ENCODE results near the gene MAP1B.

MAP1B gene

GRCh38 chr5:72251386-72251785 is 144.1 kb downstream of the MAP1B start:
- Histone ChIP-seq H3K9me2 (replicated peaks; ENCODE audit: insufficient read depth, low read length) (no peaks in the 10 kb centered on the region), H3K27ac (ENCODE audit: low read length) (no peak overlapping the region), H3K4me3 (ENCODE audit: low read length) (no peak overlapping the region), H3K27me3 (replicated peaks; ENCODE audit: insufficient read depth, low read length) (no peaks in the 10 kb centered on the region), H3K4me2 (ENCODE audit: low read depth, low read length) (no peak overlapping the region), H4K20me1 (ENCODE audit: insufficient read depth, low read length) (no peaks in the 10 kb centered on the region), H3K9me3 (replicated peaks; ENCODE audit: insufficient read depth, low read length) (no peaks in the 10 kb centered on the region), H3K79me2 (ENCODE audit: low read length) (peaks cover 4% of the 10 kb centered on the region; the same call in 1 of the 2 replicates), H3K9ac (ENCODE audit: low read length) (no peak overlapping the region), H2AFZ (ENCODE audit: low read length) (no peak overlapping the region), H3K36me3 (replicated peaks; ENCODE audit: insufficient read depth, low read length) (no peaks in the 10 kb centered on the region), H3K4me1 (ENCODE audit: low read length) (0 out of 2 replicates have a peak, but pooled peaks cover 5% of the 10 kb centered on the region), H3F3A (ENCODE audit: insufficient read depth, low read length) (no peaks in the 10 kb centered on the region)
- TF ChIP-seq EZH2phosphoT487 (IDR thresholded peaks at IDR 0.05; ENCODE audit: low read length) (no peak), EZH2 (optimal IDR thresholded peaks at IDR 0.05; ENCODE audit: low read depth, low read length) (no peak)
- TF ChIP-seq, protein P1, sequence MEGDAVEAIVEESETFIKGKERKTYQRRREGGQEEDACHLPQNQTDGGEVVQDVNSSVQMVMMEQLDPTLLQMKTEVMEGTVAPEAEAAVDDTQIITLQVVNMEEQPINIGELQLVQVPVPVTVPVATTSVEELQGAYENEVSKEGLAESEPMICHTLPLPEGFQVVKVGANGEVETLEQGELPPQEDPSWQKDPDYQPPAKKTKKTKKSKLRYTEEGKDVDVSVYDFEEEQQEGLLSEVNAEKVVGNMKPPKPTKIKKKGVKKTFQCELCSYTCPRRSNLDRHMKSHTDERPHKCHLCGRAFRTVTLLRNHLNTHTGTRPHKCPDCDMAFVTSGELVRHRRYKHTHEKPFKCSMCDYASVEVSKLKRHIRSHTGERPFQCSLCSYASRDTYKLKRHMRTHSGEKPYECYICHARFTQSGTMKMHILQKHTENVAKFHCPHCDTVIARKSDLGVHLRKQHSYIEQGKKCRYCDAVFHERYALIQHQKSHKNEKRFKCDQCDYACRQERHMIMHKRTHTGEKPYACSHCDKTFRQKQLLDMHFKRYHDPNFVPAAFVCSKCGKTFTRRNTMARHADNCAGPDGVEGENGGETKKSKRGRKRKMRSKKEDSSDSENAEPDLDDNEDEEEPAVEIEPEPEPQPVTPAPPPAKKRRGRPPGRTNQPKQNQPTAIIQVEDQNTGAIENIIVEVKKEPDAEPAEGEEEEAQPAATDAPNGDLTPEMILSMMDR (IDR thresholded peaks at IDR 0.05; ENCODE audit: low read length), result no peak
- DNase-seq, result no peak

- Histone ChIP-seq H3K79me2 (ENCODE audit: low read length) (peaks cover 4% of the 10 kb centered on the region; the same call in 1 of the 2 replicates), H3K27ac (ENCODE audit: low read length) (no peak overlapping the region), H3F3A (ENCODE audit: insufficient read depth, low read length) (no peaks in the 10 kb centered on the region), H3K4me1 (ENCODE audit: low read length) (no peaks in the 10 kb centered on the region), H3K4me2 (ENCODE audit: low read depth, low read length) (no peak overlapping the region), H3K9me2 (replicated peaks; ENCODE audit: insufficient read depth, low read length) (no peaks in the 10 kb centered on the region), H3K27me3 (replicated peaks; ENCODE audit: insufficient read depth, low read length) (no peaks in the 10 kb centered on the region), H3K4me3 (ENCODE audit: low read length) (no peak overlapping the region), H2AFZ (ENCODE audit: low read length) (no peak overlapping the region), H3K9me3 (replicated peaks; ENCODE audit: insufficient read depth, low read length) (no peaks in the 10 kb centered on the region), H4K20me1 (ENCODE audit: insufficient read depth, low read length) (no peaks in the 10 kb centered on the region), H3K9ac (ENCODE audit: low read length) (no peak overlapping the region), H3K36me3 (replicated peaks; ENCODE audit: insufficient read depth, low read length) (no peaks in the 10 kb centered on the region)
- DNase-seq, result no peak
- TF ChIP-seq EZH2phosphoT487 (IDR thresholded peaks at IDR 0.05; ENCODE audit: low read length), result no peak
- no peak for TF ChIP-seq EZH2 (optimal IDR thresholded peaks at IDR 0.05; ENCODE audit: low read depth, low read length)
- TF ChIP-seq, protein P1 (IDR thresholded peaks at IDR 0.05; ENCODE audit: low read length), result no peak
Measured at GRCh38 chr5:72252008-72252407, 144.7 kb downstream of the MAP1B start.

DNA sequence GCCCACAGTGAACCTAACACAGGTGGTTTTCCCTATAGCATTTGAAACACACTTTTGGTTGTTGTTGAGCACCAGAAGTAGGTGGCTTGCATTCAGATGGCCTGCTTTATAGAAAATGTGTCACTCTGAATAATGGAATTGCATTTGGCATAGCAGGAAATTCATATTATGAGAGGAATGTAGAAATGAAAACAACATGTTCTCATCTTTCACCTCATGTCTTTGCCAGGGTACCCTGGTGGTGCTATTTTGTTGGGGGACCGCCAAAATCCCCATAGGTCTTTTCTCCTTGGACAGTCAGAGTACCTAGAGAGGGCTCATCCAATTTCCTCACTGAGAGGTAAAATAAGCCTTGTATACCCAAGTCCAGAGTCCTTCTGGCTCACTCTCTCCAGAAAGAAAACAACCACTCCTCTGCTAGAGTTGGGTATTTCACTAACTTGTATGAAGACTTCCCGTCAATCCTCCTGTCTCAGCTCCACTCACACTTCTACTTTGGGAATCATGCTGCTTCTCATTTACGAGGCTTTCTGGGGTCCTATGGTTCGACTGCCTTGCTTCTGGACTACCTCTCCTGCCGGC is 145.4 kb downstream of the MAP1B start:
- H3K9me3 ChIP-seq (replicated peaks; ENCODE audit: insufficient read depth, low read length), result no peaks in the 10 kb centered on the region
- no peak for DNase-seq
- H3F3A ChIP-seq (ENCODE audit: insufficient read depth, low read length), result no peaks in the 10 kb centered on the region
- H3K4me3 ChIP-seq (ENCODE audit: low read length), result no peak overlapping the region
- H3K27ac ChIP-seq (ENCODE audit: low read length), result no peak overlapping the region
- no peak overlapping the region for H3K4me2 ChIP-seq (ENCODE audit: low read depth, low read length)
- no peak for TF ChIP-seq EZH2phosphoT487 (IDR thresholded peaks at IDR 0.05; ENCODE audit: low read length)
- TF ChIP-seq, protein P1 (IDR thresholded peaks at IDR 0.05; ENCODE audit: low read length), result no peak
- no peak for TF ChIP-seq EZH2 (optimal IDR thresholded peaks at IDR 0.05; ENCODE audit: low read depth, low read length)
- H3K36me3 ChIP-seq (replicated peaks; ENCODE audit: insufficient read depth, low read length), result no peaks in the 10 kb centered on the region
- H4K20me1 ChIP-seq (ENCODE audit: insufficient read depth, low read length), result no peaks in the 10 kb centered on the region
- peaks cover 4% of the 10 kb centered on the region; the same call in 1 of the 2 replicates for H3K79me2 ChIP-seq (ENCODE audit: low read length)
- no peaks in the 10 kb centered on the region for H3K9me2 ChIP-seq (replicated peaks; ENCODE audit: insufficient read depth, low read length)
- H3K27me3 ChIP-seq (replicated peaks; ENCODE audit: insufficient read depth, low read length), result no peaks in the 10 kb centered on the region
- H2AFZ ChIP-seq (ENCODE audit: low read length), result no peak overlapping the region
- H3K9ac ChIP-seq (ENCODE audit: low read length), result no peak overlapping the region
- no peaks in the 10 kb centered on the region for H3K4me1 ChIP-seq (ENCODE audit: low read length)

Measured in MM.1S (cell line).